HG02852 (cell line): ENCODE measurements around the gene PRSS56.

Experiments
- ATAC-seq: cut with Tn5 transposase; IDR thresholded peaks from one replicate; pipeline ENCODE4 v1.9.1; 2021; ENCODE audit warnings: mild to moderate bottlenecking, moderate library complexity; ENCODE audit not compliant: unreplicated experiment

The PRSS56 gene

DNA sequence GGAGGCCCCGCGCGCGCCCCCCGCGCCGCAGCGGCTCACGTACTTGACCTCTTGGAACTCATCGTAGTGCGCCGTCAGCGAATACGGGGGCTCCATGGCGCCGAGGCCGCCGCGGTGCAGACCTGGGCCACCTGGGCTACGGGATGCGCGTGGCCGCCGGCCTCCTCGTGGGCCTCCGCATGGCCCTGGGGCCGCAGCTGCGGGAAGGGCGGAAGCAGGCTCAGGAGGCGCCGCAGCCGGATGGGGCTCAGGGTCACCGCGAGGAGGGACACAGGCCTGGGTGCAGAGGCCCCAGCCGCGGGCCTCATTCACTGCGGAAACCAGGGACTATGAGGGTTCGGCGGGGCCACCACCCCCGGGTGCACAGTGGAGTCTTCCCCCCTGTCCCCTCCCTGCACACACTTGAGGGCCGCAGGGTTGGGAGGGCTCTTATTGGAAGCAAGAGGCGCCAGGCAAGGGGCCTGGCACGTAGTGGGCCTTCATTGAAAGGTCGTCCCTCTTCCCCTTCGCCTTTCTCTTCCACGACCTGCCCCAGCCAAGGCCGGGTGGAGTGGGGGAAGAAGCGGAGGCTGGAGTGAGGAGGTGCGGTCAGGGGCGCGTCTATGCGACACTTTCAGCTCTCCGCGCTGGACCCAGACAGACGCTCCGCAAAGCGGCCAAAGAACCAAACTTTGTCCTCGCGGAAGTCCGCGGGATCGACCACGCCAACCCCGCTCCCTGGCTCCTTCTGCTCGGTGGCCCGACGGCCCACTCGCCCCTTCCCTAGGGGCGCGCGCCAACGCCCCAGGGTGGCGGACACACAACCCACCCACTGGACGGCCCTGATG is 33.4 kb upstream of the PRSS56 start:
- ATAC-seq, result no peak

GRCh38 chr2:232487385-232488096 is 32.6 kb upstream of the PRSS56 start, which contains the start of gene ECEL1:
Gene ECEL1, minus strand, starts transcription at chr2:232487834. Its CDS starts 1,181 bp downstream, at chr2:232486653.
- no peak for ATAC-seq

DNA sequence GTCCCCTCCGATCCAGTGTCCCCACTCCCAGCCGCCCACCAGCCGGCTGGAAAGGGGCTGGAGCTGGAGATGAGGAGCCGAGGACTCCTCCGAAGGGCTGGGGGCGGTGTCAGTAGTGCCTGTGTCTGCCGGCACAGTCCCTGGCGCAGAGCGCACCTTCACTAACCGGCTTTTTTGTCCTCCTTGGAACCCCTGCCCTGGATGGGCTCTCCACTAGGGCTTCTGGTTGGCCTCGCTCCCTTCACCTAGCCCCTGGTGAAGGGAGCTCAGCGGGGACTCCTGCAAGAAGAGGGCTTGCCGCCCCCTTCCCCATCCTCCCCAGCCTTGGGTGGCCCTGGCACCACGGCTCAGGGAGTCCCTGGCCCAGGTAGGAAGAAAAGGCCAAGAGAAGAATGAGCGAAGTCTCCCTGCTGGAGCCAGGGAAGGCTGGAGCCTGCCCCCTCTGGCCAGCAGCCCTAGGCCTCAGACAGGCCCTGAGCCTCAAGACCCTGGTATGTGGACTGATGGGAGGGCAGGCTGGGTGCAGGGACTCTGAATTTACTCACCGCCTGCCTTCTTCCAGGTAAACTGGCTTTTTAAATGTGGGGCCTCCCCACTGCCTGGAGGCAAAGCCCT is 32.0 kb upstream of the PRSS56 start:
- no peak for ATAC-seq

DNA sequence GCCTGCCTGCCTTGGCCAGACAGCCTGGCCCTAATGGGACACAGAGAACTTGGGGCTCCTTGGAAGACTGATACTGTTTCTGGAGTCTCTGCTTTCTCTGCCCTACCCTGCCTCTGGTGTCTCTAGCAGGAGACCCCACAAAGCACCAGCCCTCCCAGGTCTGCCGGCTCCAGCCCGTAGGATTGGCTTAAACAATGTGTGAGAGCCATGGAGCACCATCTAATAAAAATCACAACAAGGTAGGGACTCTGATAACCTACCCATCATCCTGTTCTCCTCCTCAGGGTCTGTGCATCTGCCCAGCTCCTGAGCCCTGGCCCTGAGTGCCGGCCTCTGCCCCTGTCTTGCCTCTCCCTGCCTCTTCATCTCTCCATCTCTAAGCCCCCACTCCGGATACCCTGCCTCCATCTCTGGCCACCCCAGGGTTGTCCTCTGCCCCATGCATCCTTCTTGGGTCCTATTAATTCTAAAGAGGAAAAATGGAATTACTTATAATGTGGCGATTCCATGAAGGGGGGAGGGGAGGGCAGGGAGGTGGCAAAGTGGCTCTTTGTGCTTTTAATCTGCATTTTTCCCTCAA is 31.4 kb upstream of the PRSS56 start:
- no peak for ATAC-seq

DNA sequence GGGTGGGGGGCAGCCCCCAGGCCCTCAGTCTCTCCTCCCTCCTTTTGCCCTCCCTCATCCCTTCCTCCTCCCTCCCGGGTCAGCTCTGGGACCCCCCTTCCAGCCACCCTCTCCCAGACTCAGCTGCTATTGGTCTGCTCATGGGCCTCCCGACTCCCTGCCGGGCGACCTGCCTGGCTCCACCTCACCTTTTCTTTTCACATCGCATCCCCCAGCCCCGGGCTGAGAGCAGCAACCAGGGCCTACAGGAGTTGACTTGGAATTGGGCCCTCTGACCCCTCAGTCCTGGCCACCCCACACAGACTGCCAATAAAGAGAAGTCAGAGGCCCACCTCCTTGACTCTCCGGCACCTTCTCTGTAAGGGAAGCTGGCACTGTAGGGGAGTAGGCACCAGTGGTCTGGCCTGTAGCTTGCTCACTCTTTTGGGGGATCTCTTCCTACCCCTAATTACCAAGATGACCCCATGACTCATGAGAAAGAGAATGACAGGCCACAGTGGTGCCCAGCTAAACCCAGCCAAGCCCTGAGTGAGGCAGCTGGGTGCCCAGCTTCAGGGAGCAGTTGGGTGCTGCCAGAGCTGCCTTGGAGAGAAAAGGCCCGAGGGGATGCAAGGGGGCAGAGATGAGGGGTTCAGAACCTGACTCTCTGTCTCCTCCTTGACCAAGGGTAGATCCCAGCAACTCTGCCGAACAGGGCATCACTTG is 30.5 kb upstream of the PRSS56 start:
- ATAC-seq, result no peak

DNA sequence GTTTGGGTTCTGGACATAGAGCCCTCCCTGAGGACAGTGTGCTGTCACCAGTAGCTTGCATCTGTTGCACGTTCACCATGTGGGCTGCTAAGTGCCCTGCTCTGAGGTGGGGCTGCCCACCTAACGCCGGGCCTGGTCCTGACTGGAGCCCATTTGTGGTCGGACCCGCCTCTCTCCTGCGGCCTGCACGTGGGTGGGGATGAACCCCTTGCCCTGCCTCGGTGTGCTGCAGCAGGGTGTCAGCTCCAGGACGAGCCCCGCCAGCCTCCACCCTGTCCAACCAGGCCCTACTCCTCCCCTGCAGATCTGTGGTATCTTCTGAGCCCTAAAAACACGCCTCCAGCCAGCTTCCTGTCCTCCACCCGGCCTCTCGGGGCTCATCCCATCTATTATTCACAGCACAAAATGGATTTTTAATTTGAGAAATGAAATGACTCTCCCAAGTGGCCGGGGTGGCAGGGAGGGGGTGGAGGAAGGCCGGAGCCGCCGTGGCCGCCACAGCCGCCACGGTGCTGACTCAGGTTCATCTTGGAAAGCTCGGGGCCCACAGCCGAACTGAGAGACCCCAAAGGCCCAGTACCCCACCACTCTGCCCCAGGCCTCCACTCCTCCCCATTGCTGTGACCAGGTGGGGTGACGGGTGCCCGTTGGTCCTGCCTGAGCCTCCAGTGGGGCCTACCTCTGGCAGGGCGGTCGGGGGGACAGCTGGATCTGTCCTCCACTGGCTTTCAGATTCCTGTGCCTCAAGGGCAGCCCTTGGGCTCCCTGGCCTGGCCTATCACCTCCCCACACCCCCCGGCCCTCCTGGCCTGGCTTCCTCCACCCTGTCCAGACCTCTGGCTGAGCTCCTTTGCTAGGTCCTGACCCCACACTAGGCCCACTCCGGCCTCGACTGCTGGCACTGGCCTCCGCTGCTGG is 29.7 kb upstream of the PRSS56 start:
- no peak for ATAC-seq

- ATAC-seq, result no peak
Measured at GRCh38 chr2:232491139-232491780, 28.9 kb upstream of the PRSS56 start.

GRCh38 chr2:232492236-232492848 is 27.8 kb upstream of the PRSS56 start:
- no peak for ATAC-seq

DNA sequence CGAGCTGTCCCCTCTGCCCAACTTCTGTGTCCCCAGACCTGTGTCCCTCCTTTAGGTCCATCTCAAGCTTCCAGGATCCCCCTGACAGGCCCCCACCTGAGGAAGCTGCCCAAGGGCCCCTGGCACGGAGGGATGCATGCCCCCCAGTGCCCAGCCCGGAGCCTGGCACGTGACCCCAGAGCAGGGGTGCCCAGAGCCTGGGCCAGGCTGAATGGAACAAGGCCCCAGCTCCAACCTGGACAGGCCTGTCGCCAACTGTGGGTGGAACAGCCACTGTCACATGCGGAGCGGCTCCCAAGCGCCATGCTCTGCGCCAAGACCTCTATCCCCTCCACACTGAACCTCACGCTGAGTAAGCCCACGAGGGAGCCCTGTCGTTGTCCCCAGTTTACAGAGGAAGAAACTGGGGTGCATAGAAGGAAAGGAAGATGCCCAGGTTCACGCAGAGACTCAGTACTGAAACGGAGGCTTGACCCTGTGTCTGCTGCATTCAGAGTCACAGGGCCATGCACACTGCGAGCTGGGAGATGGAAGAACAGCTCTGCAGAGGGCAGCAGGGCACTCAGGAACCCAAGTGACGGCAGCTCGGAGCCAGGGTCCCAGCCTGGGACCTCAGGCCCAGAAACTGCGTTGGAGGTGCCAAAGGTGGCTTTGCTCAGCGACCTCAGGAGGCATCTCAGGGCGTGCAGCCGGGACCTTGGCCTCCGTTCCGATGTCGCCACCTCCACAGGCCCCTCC is 27.1 kb upstream of the PRSS56 start:
- no peak for ATAC-seq

- ATAC-seq, result no peak
Measured at GRCh38 chr2:232493701-232494474, 26.3 kb upstream of the PRSS56 start.

DNA sequence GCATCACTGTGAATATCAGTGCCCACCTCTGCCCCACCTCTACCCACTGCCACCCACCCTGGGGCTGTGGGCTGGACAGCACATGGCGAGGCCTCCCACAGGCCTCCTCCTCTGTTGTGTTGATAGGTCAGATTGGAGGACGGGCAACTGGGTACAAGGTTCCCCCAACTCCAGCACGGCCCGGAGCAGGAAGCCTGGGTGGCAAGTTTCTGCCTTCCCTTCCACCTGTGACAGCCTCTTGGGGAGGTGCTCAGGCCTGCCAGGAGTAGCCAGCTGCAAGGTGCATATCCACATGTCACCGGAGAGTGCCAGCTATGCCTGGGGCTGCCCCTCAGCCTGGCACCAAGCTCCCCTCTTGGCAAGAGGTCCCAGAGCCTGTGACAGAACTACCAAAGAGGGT is 25.6 kb upstream of the PRSS56 start:
- ATAC-seq, result no peak

- no peak for ATAC-seq
Measured at GRCh38 chr2:232495292-232495691, 24.9 kb upstream of the PRSS56 start.

GRCh38 chr2:232496501-232497270 is 23.5 kb upstream of the PRSS56 start:
- no peak for ATAC-seq

GRCh38 chr2:232497348-232497747 is 22.8 kb upstream of the PRSS56 start:
- no peak for ATAC-seq

DNA sequence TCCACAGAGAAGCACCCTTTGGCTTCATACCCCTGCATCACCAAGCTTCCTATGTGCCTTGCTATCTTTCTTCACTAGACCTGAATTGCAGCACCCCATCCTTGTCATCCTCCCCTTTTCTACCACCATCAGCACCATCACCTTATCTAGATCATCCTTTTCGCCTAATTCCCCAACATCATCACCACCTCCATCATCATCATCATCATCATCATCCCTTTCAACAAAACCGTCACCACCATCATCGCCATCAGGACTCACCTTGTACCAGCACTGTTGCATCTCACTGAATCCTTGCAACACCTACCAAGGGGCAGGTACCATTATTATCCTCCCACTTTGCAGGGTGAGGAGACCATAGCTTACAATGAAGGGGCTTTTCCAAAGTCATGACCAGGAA is 21.7 kb upstream of the PRSS56 start:
- ATAC-seq, result no peak

GRCh38 chr2:232501331-232501771 is 18.8 kb upstream of the PRSS56 start:
- no peak for ATAC-seq
